ENCODE results near the gene KRT6B.

KRT6B gene

GRCh38 chr12:52474212-52474611 is 22.3 kb upstream of the KRT6B start:
- Mint-ChIP-seq H3K36me3 (ENCODE audit: low read depth) (no peaks in the 10 kb centered on the region), H3K9me3 (no peaks in the 10 kb centered on the region), H3K27ac (no peak overlapping the region), H3K27me3 (ENCODE audit: low read depth) (peaks cover 14% of the 10 kb centered on the region), H3K4me3 (no peak overlapping the region), H3K4me1 (no peaks in the 10 kb centered on the region)
- TF ChIP-seq CTCF (IDR thresholded peaks at IDR 0.05; ENCODE audit: unreplicated experiment in 3 of 3): no peak

- peaks cover 14% of the 10 kb centered on the region for H3K27me3 Mint-ChIP-seq (ENCODE audit: low read depth)
- H3K9me3 Mint-ChIP-seq: no peaks in the 10 kb centered on the region
- no peak for TF ChIP-seq CTCF (IDR thresholded peaks at IDR 0.05; ENCODE audit: unreplicated experiment in 3 of 3)
Observed at GRCh38 chr12:52473768-52474167, 21.8 kb upstream of the KRT6B start, which contains the start of gene KRT6C. KRT6C (minus strand) TSS chr12:52473805; CDS start chr12:52473737, 68 bp downstream.

DNA sequence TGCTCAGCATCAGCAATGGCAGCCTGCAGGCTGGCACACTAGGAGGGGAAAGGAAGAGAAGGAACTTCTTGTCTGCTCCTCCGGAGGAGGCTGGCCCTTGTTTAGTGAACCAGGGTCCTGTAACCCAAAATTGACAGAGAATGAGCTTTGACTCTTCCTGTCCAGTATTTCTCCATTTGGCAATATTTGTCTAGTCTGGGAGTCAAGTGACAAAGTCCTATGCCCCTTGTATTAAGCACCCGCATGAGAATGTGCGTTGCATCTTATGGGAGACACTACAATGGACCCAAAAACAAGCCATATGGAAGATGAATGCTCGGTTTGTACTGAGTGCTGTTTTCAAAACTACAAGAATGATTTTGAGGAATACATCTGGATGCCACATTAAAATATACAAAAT is 17.9 kb upstream of the KRT6B start:
- H3K4me3 Mint-ChIP-seq: no peak overlapping the region
- peaks cover 14% of the 10 kb centered on the region for H3K27me3 Mint-ChIP-seq (ENCODE audit: low read depth)
- no peaks in the 10 kb centered on the region for H3K36me3 Mint-ChIP-seq (ENCODE audit: low read depth)
- no peaks in the 10 kb centered on the region for H3K9me3 Mint-ChIP-seq
- no peak for TF ChIP-seq CTCF (IDR thresholded peaks at IDR 0.05; ENCODE audit: unreplicated experiment in 3 of 3)
- no peak overlapping the region for H3K27ac Mint-ChIP-seq
- H3K4me1 Mint-ChIP-seq: no peaks in the 10 kb centered on the region

More at GRCh38 chr12:52473768-52474167, 21.8 kb upstream of the KRT6B start, which contains the start of gene KRT6C:
- H3K4me1 Mint-ChIP-seq: no peaks in the 10 kb centered on the region
- no peak within 1 kb of the TSS for H3K27ac Mint-ChIP-seq
- no peaks in the 10 kb centered on the region for H3K36me3 Mint-ChIP-seq (ENCODE audit: low read depth)
- no peak within 1 kb of the TSS for H3K4me3 Mint-ChIP-seq

DNA sequence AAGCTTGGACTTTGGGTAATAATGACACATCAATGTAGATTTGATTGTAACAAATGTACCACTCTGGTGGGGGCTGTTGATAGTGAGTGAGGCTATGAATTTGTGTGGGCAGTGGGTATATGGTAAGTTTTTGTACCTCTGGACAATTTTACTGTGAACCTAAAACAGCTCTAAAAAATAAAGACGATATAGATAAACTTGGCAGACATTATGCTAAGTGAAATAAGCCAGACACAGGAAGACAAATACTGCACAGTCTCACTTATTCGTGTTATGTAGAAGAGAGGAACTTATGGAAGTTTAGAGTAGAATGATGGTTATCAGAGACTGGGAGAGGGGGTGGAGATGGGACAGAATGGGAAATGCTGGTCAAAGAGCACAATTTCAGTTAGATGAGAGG is 13.0 kb upstream of the KRT6B start:
- H3K4me3 Mint-ChIP-seq: no peak overlapping the region
- no peaks in the 10 kb centered on the region for H3K36me3 Mint-ChIP-seq (ENCODE audit: low read depth)
- H3K27me3 Mint-ChIP-seq (ENCODE audit: low read depth): no peaks in the 10 kb centered on the region
- H3K27ac Mint-ChIP-seq: no peak overlapping the region
- no peaks in the 10 kb centered on the region for H3K4me1 Mint-ChIP-seq
- TF ChIP-seq CTCF (IDR thresholded peaks at IDR 0.05; ENCODE audit: unreplicated experiment in 3 of 3): no peak
- H3K9me3 Mint-ChIP-seq: no peaks in the 10 kb centered on the region

DNA sequence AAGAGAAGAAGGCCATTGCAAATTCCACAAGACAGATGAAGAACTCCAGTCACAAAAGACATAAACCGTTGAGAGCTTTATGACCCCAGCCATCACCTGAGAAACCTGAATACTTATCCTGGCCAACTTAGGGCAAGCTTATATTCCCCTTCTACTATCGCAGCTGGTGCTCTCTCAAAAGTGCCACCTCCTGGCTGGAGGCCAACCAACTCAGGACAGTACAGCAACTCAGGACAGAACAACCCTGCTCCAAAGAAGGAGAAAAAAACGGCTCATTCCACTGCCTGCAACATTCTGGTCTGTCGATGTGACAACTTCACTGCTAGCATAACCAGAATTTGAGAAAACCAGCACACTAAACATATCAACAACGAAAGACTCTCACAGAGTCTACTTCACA is 9.7 kb upstream of the KRT6B start:
- Mint-ChIP-seq H3K4me3 (no peak overlapping the region), H3K9me3 (no peaks in the 10 kb centered on the region), H3K27ac (no peak overlapping the region), H3K27me3 (ENCODE audit: low read depth) (no peaks in the 10 kb centered on the region), H3K36me3 (ENCODE audit: low read depth) (no peaks in the 10 kb centered on the region), H3K4me1 (no peaks in the 10 kb centered on the region)
- no peak for TF ChIP-seq CTCF (IDR thresholded peaks at IDR 0.05; ENCODE audit: unreplicated experiment in 3 of 3)

DNA sequence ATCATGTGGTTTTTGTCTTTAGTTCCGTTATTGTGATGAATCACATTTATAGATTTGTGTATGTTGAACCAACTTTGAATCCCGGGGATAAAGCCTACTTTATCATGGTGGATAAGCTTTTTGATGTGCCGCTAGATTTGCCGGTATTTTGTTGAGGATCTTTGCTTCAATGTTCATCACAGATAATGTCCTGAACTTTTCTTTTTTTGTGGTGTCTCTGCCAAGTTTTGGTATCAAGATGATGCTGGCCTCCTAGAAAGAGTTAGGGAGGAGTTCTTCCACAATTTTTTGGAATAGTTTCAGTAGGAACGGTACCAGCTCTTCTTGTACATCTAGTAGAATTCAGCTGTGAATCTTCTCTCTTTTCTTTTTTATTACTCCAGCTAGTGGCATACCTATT is 6.9 kb upstream of the KRT6B start:
- no peak overlapping the region for H3K4me3 Mint-ChIP-seq
- TF ChIP-seq CTCF (IDR thresholded peaks at IDR 0.05; ENCODE audit: unreplicated experiment in 3 of 3): no peak

More for the DNA sequence above, 6.9 kb upstream of the KRT6B start:
- Mint-ChIP-seq H3K36me3 (ENCODE audit: low read depth) (no peaks in the 10 kb centered on the region), H3K27me3 (ENCODE audit: low read depth) (peaks cover under 1% of the 10 kb centered on the region), H3K27ac (no peak overlapping the region), H3K9me3 (no peaks in the 10 kb centered on the region), H3K4me1 (no peaks in the 10 kb centered on the region)

All from nephron (organoid).